Cardiac septum (tissue), 1 donor: ENCODE results near the gene HSFX1. TPM values are rescaled to one million over a fixed set of nuclear protein-coding genes. Genes with fewer than 3 reads are reported as not detected.
"Not testable (repeated sequence)": the region's sequence is repeated elsewhere in the genome, so short reads cannot be mapped to it uniquely, and the experiment has no call there.

Source experiments
- DNase-seq: peaks from one replicate; pipeline ENCODE4 v3.0.0-alpha.2; 2020; ENCODE audit warnings: low spot score
- intact Hi-C: fragments of 100-400 bp; cut with DNase I; formaldehyde crosslinking; loops from one replicate; pipeline ENCODE4 v1.14.0; 2022
- long read RNA-seq: library from polyadenylated mRNA; unstranded; transcript quantifications from one replicate; pipeline ENCODE4 v2.0.0, GENCODE V29; 2021
- total RNA-seq: library from RNA; stranded (reverse); fragmentation: NEBNext Ultra II Directional; extraction: Animal tissue kit (Norgen Biotek cat#: 25700); gene quantifications from one replicate; pipeline ENCODE4 v1.2.1, GENCODE V29; 2021
- donor health status: DM: no; HTN: no; CAD: no.

The HSFX1 gene, protein sequence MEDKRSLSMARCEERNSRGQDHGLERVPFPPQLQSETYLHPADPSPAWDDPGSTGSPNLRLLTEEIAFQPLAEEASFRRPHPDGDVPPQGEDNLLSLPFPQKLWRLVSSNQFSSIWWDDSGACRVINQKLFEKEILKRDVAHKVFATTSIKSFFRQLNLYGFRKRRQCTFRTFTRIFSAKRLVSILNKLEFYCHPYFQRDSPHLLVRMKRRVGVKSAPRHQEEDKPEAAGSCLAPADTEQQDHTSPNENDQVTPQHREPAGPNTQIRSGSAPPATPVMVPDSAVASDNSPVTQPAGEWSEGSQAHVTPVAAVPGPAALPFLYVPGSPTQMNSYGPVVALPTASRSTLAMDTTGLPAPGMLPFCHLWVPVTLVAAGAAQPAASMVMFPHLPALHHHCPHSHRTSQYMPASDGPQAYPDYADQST
- total RNA-seq: 2.0 TPM
- long read RNA-seq: 0 reads

- intact Hi-C loops, DNase-seq: not testable (repeated sequence)
Observed at GRCh38 chrX:149773768-149774167, at the start of gene HSFX1. HSFX1 (plus strand) TSS chrX:149774068; CDS start chrX:149774682, 614 bp downstream.

DNA sequence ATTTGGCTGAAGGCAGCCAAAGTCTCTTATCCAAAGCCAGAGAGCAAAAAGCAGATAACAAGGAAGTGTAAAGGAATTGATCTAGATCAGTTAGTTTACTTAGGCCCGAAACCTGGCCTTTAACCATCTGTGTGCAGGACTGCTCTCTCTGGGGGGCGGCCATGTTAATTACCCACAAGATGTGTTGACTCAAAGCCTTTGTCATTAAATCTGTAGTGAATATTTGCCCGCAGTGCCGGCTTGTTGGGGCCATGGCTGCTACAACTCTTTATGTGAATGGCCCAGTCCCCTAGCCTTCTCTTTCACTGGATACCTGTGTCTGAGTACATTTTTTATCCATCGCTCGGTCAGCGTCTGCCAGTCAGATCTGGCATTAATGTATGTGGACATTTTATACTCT lies 46.6 kb upstream of the HSFX1 start:
- intact Hi-C loops, DNase-seq: not testable (repeated sequence)

DNA sequence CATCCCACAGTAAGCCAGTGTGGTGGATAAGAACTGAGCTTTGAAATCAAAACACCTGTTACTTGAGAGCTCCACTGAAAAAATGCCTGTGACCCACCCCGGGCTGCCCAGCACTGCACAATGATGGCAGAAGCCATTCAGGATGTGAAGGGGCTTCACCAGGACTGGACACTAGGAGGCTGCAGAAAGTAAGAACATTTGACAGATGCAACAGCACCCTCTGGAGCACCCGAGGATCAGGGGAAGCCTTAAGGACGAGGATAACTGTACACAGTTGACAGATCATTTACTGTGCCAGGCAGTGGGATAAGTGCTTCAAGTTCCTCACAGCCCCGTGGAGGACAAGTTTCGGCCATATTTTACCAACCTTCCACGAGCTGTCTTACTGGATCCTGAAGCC lies 31.6 kb upstream of the HSFX1 start:
- intact Hi-C loops: not testable (repeated sequence)

DNA sequence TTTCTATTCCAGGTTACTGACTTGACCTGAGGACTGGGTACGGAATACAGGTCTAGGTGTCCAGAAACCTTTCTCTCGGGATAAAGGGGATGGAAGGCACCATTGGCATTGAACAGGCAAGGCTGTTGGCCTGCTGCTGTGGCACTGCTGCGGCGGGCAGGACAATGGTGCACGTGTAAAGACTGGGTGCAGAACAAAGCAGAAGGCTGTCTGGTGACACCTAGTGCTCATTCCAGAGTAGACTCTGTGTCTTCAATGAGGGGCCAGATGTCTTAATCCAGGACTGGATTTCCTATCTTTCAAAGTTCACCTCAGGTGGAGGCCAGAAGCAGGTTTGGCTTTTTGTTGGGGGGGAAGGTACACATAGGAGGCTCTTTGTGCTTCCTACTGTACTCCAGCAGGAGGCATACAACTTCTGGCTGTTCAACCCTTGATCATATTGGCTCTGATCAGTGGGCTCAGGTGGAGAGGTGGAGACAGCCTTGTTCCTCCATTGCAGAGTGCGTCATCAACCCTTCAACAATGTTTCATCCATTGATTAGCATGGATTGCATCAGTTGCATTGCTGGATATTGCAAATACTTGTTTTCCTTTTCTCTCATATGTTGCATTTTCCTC lies 27.4 kb upstream of the HSFX1 start:
- DNase-seq, intact Hi-C loops: not testable (repeated sequence)

More for the DNA sequence above, 31.6 kb upstream of the HSFX1 start:
- not testable (repeated sequence) for DNase-seq

GRCh38 chrX:149757206-149758067 lies 16.4 kb upstream of the HSFX1 start:
- DNase-seq: peak; percentile 31
- intact Hi-C loops: no loop called here

- intact Hi-C loops: no loop called here
- DNase-seq: peak; percentile 36
Observed at GRCh38 chrX:149758068-149758714, 15.7 kb upstream of the HSFX1 start.

GRCh38 chrX:149758715-149759078 lies 15.2 kb upstream of the HSFX1 start:
- DNase-seq: peak; percentile 58
- intact Hi-C loops: not testable (repeated sequence)

DNA sequence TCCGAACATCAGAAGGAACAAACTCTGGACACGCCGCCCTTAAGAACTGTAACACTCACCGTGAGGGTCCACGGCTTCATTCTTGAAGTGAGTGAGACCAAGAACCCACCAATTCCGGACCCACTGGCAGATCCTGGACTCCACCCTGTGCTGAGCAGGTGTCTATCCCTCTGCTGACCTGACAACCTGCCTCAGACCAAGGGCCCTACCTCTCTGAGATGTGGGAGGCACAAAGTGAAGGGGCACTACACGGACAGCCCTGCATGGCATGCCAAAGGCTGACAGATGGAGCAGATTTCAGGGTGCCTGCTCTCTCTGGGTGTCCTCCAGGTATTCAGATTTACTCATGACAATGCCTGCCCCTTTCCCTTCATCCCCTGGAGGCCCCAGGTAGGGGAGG lies 14.0 kb upstream of the HSFX1 start:
- intact Hi-C loops: no loop called here
- peak; percentile 60 for DNase-seq

GRCh38 chrX:149760965-149761364 lies 12.9 kb upstream of the HSFX1 start:
- intact Hi-C loops: no loop called here
- DNase-seq: peak; percentile 33

- peak; percentile 55 for DNase-seq
- intact Hi-C loops: not testable (repeated sequence)
Observed at GRCh38 chrX:149761858-149762674, 11.8 kb upstream of the HSFX1 start.

- intact Hi-C loops: no loop called here
- peak; percentile 46 for DNase-seq
Observed at GRCh38 chrX:149762696-149763614, 10.9 kb upstream of the HSFX1 start.

GRCh38 chrX:149770344-149770743 lies 3.5 kb upstream of the HSFX1 start:
- intact Hi-C loops, DNase-seq: not testable (repeated sequence)

- DNase-seq, intact Hi-C loops: not testable (repeated sequence)
Observed at GRCh38 chrX:149773026-149773425, 842 bp upstream of the HSFX1 start.

GRCh38 chrX:149777999-149778398 lies 4.1 kb downstream of the HSFX1 start:
- intact Hi-C loops, DNase-seq: not testable (repeated sequence)

DNA sequence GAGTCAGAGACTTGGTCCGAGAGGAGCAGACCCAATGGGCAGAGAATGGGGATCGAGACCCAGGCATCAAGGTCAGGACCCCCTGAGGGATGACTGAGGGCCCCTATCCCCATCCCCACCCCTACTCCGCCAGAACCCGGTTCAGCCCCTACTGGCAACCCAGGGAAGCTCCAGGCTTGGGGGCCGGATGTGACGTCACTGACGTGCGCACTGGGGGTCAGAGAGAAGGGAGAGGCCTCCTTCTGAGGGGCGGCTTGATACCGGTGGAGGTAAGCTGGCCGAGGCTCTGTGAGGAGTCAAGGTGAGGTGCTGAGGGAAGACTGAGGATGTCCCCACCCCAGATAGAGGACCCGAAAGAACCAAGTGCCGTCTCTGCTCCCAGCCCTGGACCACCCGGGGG lies 7.9 kb downstream of the HSFX1 start, which contains the start of gene MAGEA9:
MAGEA9 (plus strand) TSS at position 204 of the 400 bp plus-strand sequence. CDS start 4,281 bp downstream, outside the sequence.
- intact Hi-C loops, DNase-seq: not testable (repeated sequence)

DNA sequence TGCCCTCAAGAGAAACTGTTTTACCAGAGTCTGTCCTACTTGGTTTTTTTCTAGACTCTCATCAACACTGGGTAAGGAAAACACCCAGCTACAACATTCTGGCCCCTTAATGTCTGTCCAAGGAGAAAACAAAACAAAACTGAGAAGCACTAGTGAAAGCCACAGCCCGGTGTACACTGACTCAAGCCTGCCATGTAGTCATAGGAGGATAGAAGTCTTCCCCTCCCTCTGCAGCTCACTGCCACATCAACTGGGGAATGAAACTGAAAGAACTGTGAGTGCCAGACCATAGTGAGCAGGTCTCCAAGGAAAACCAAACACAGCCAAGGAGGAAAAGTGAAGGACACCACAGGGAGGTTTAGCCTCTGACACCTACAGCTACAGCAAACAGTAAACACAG lies 21.7 kb downstream of the HSFX1 start:
- intact Hi-C loops, DNase-seq: not testable (repeated sequence)

DNA sequence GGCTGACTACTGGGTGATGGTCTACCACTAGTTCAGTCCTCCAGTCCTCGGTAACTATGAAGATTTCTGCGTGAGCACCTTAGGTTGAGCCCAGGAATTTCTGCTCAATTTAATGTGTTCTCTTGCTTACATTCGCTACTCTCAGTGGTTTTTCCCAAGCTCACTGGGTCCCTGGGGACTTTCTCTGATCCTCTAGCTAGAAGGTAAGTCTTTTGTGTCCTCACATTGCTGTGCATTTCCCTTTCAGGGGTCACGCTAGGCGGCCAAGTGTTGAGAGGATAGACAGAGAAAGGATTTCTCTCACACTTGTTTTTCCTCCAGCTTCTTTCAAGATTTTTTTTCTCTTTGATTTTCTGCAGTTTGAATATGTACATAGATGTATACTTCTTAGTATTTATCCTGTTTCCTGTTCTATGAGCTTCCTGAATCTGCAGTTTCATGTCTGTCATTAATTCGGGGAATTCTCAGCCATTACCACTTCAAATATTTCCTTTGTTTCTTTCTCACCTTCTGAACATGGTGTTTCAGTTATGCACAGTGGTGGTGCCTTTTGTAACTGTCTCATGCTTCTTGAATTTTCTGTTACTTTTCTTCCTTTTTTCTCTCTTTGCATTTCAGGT lies 25.3 kb downstream of the HSFX1 start:
- intact Hi-C loops: no loop called here

More for the DNA sequence above, 25.3 kb downstream of the HSFX1 start:
- DNase-seq: no peak
